Measurements from ENCODE around the gene NME9. TPM values are rescaled to one million over a fixed set of nuclear protein-coding genes. Genes with fewer than 3 reads are reported as not detected.

Gene NME9
- total RNA-seq, 1 experiment from 2014 or later = not detected

DNA sequence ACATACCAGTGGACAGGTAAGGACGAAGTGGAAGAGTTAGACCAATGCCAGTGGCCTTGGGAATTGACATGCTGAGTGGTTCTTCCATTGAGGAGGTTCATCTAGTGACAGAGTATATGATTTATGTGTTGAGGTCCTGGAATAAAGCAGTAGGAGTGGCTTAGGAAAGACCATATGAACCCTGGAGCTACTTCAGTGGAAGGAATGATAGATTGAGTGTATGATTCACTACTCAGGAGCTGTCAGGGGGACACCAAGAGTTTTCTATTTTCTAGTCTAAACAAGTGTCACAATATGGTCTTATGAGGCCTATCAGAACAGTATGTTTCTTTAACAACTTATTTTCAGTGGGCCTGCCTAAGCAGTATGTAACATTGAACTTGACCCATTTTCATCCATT lies 63.9 kb downstream of the NME9 start (continued):
- TF ChIP-seq, protein P1, sequence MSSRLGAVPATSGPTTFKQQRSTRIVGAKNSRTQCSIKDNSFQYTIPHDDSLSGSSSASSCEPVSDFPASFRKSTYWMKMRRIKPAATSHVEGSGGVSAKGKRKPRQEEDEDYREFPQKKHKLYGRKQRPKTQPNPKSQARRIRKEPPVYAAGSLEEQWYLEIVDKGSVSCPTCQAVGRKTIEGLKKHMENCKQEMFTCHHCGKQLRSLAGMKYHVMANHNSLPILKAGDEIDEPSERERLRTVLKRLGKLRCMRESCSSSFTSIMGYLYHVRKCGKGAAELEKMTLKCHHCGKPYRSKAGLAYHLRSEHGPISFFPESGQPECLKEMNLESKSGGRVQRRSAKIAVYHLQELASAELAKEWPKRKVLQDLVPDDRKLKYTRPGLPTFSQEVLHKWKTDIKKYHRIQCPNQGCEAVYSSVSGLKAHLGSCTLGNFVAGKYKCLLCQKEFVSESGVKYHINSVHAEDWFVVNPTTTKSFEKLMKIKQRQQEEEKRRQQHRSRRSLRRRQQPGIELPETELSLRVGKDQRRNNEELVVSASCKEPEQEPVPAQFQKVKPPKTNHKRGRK (CRISPR knock-in tag; IDR thresholded peaks at IDR 0.05; ENCODE audit: borderline replicate concordance) = no peak
- TF ChIP-seq KAT7 (CRISPR knock-in tag; IDR thresholded peaks at IDR 0.05; ENCODE audit: borderline replicate concordance) (no peak), ZNF396 (CRISPR knock-in tag; IDR thresholded peaks at IDR 0.05; ENCODE audit: borderline replicate concordance) (no peak), ZNF671 (CRISPR knock-in tag; IDR thresholded peaks at IDR 0.05) (no peak), CDX4 (CRISPR knock-in tag; IDR thresholded peaks at IDR 0.05; ENCODE audit: borderline replicate concordance) (no peak)
- TF ChIP-seq, protein P2, sequence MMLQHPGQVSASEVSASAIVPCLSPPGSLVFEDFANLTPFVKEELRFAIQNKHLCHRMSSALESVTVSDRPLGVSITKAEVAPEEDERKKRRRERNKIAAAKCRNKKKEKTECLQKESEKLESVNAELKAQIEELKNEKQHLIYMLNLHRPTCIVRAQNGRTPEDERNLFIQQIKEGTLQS (CRISPR knock-in tag; conservative IDR thresholded peaks at IDR 0.05) = no peak
- TF ChIP-seq, protein P3, sequence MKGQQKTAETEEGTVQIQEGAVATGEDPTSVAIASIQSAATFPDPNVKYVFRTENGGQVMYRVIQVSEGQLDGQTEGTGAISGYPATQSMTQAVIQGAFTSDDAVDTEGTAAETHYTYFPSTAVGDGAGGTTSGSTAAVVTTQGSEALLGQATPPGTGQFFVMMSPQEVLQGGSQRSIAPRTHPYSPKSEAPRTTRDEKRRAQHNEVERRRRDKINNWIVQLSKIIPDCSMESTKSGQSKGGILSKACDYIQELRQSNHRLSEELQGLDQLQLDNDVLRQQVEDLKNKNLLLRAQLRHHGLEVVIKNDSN (CRISPR knock-in tag; IDR thresholded peaks at IDR 0.05) = no peak

- H3K9me3 Mint-ChIP-seq = no peaks in the 10 kb centered on the region
- DNase-seq (ENCODE audit: low spot score) = no peak
- no peak for TF ChIP-seq STAT6 (CRISPR knock-in tag; conservative IDR thresholded peaks at IDR 0.05; ENCODE audit: low read depth)
- no peak for TF ChIP-seq MXD4 (CRISPR knock-in tag; IDR thresholded peaks at IDR 0.05; ENCODE audit: borderline replicate concordance)
- no peak for TF ChIP-seq ZNF423 (CRISPR knock-in tag; IDR thresholded peaks at IDR 0.05)
- TF ChIP-seq SMAD3 (CRISPR knock-in tag; IDR thresholded peaks at IDR 0.05; ENCODE audit: borderline replicate concordance) = no peak
- no peak for TF ChIP-seq TEAD1 (CRISPR knock-in tag; IDR thresholded peaks at IDR 0.05)
- no peak for TF ChIP-seq ETV6 (CRISPR knock-in tag; IDR thresholded peaks at IDR 0.05)
- CTCF ChIA-PET = no interaction called here
- no peaks in the 10 kb centered on the region for H3K4me1 Mint-ChIP-seq
- no peak overlapping the region for H3K27ac Mint-ChIP-seq
- no peak overlapping the region for H3K4me3 Mint-ChIP-seq
- peak; percentile 62 for ATAC-seq
- POLR2A ChIA-PET = no interaction called here
- peaks cover 4% of the 10 kb centered on the region; the same call in 1 of the 2 replicates for H3K36me3 Mint-ChIP-seq
- no peaks in the 10 kb centered on the region for H3K27me3 Mint-ChIP-seq (ENCODE audit: low read depth)
These were observed 66.5 kb downstream of the NME9 start for GRCh38 chr3:138263104-138263503.

- ATAC-seq = no peak
- CTCF ChIA-PET = no interaction called here
These were observed 69.0 kb downstream of the NME9 start for GRCh38 chr3:138260611-138261010.

More at GRCh38 chr3:138260611-138261010, 69.0 kb downstream of the NME9 start:
- Mint-ChIP-seq H3K9me3 (no peaks in the 10 kb centered on the region), H3K27me3 (ENCODE audit: low read depth) (no peaks in the 10 kb centered on the region), H3K36me3 (peaks cover 2% of the 10 kb centered on the region; the same call in 1 of the 2 replicates), H3K4me3 (no peak overlapping the region), H3K4me1 (no peaks in the 10 kb centered on the region), H3K27ac (no peak overlapping the region)
- TF ChIP-seq ZSCAN18 (CRISPR knock-in tag; IDR thresholded peaks at IDR 0.05) = no peak
- TF ChIP-seq, protein P3 (CRISPR knock-in tag; IDR thresholded peaks at IDR 0.05) = no peak
- POLR2A ChIA-PET = no interaction called here
- no peak for DNase-seq (ENCODE audit: low spot score)
